ENCODE results near the gene TRIM44.
A peak's percentile ranks its signal among the peaks of the same experiment; 100 is the strongest.

Gene TRIM44

GRCh38 chr11:35747668-35748067 lies 85.1 kb downstream of the TRIM44 start:
- H3K4me3 ChIP-seq (ENCODE audit: low read length), result no peak overlapping the region
- H3K4ac ChIP-seq (ENCODE audit: low read depth, low read length), result no peak overlapping the region
- H3K9ac ChIP-seq (ENCODE audit: low read length), result no peak overlapping the region
- no CpG with 5 or more reads among the region's 4 CpGs for WGBS (ENCODE audit: extremely low coverage, insufficient coverage, low lambda C conversion rate)
- no peak overlapping the region for H3K56ac ChIP-seq (ENCODE audit: low read length)
- H3K79me1 ChIP-seq (ENCODE audit: low read length), result no peaks in the 10 kb centered on the region
- DNase-seq, result no peak
- H2BK120ac ChIP-seq (ENCODE audit: low read depth, low read length), result no peak overlapping the region
- no peak overlapping the region for H2AK5ac ChIP-seq (ENCODE audit: low read length)
- no peak overlapping the region for H3K4me2 ChIP-seq (ENCODE audit: low read length)
- no peak overlapping the region for H4K8ac ChIP-seq (ENCODE audit: low read depth, low read length)
- H3K36me3 ChIP-seq (ENCODE audit: control insufficient read depth, insufficient read depth, low read length), result no peaks in the 10 kb centered on the region
- no peak overlapping the region for H3K27ac ChIP-seq (ENCODE audit: low read depth, low read length)
- no peak overlapping the region for H2BK5ac ChIP-seq (ENCODE audit: low read length)
- H2BK15ac ChIP-seq (replicated peaks; ENCODE audit: low read depth), result no peak overlapping the region
- H3K27me3 ChIP-seq (ENCODE audit: insufficient read depth, low read length, poor library complexity), result no peaks in the 10 kb centered on the region
- no peak overlapping the region for H3K18ac ChIP-seq (ENCODE audit: low read length)
- no peak overlapping the region for H3K23ac ChIP-seq (ENCODE audit: low read length)
- no peaks in the 10 kb centered on the region for H3K79me2 ChIP-seq (ENCODE audit: control insufficient read depth, insufficient read depth, low read length)
- no peak overlapping the region for H4K5ac ChIP-seq (ENCODE audit: low read length)
- H3K4me1 ChIP-seq (ENCODE audit: control insufficient read depth, low read depth, low read length), result peaks cover 5% of the 10 kb centered on the region

- H4K5ac ChIP-seq (ENCODE audit: low read length), result no peak overlapping the region
- DNase-seq, result no peak
- no peak overlapping the region for H3K27ac ChIP-seq (ENCODE audit: low read depth, low read length)
- no peak overlapping the region for H2AK5ac ChIP-seq (ENCODE audit: low read length)
- H3K9ac ChIP-seq (ENCODE audit: low read length), result no peak overlapping the region
- no peaks in the 10 kb centered on the region for H3K36me3 ChIP-seq (ENCODE audit: control insufficient read depth, insufficient read depth, low read length)
- H3K56ac ChIP-seq (ENCODE audit: low read length), result no peak overlapping the region
- no peak overlapping the region for H3K4me3 ChIP-seq (ENCODE audit: low read length)
- H3K4me1 ChIP-seq (ENCODE audit: control insufficient read depth, low read depth, low read length), result peaks cover 5% of the 10 kb centered on the region
- no peak overlapping the region for H4K8ac ChIP-seq (ENCODE audit: low read depth, low read length)
- H3K79me2 ChIP-seq (ENCODE audit: control insufficient read depth, insufficient read depth, low read length), result no peaks in the 10 kb centered on the region
- H3K27me3 ChIP-seq (ENCODE audit: insufficient read depth, low read length, poor library complexity), result no peaks in the 10 kb centered on the region
- H3K18ac ChIP-seq (ENCODE audit: low read length), result no peak overlapping the region
- no peak overlapping the region for H2BK120ac ChIP-seq (ENCODE audit: low read depth, low read length)
- no peak overlapping the region for H3K4me2 ChIP-seq (ENCODE audit: low read length)
- H3K4ac ChIP-seq (ENCODE audit: low read depth, low read length), result no peak overlapping the region
- WGBS (ENCODE audit: extremely low coverage, insufficient coverage, low lambda C conversion rate), result no CpG with 5 or more reads among the region's 1 CpG
- H2BK15ac ChIP-seq (replicated peaks; ENCODE audit: low read depth), result no peak overlapping the region
- H3K79me1 ChIP-seq (ENCODE audit: low read length), result no peaks in the 10 kb centered on the region
- no peak overlapping the region for H2BK5ac ChIP-seq (ENCODE audit: low read length)
- no peak overlapping the region for H3K23ac ChIP-seq (ENCODE audit: low read length)
These were observed 86.1 kb downstream of the TRIM44 start for GRCh38 chr11:35748644-35749043.

GRCh38 chr11:35750315-35750714 lies 87.7 kb downstream of the TRIM44 start:
- no peak overlapping the region for H3K4me2 ChIP-seq (ENCODE audit: low read length)
- WGBS (ENCODE audit: extremely low coverage, insufficient coverage, low lambda C conversion rate), result no CpG with 5 or more reads among the region's 2 CpGs
- H3K4me3 ChIP-seq (ENCODE audit: low read length), result no peak overlapping the region
- H3K56ac ChIP-seq (ENCODE audit: low read length), result no peak overlapping the region
- H4K5ac ChIP-seq (ENCODE audit: low read length), result no peak overlapping the region
- DNase-seq, result no peak
- H2AK5ac ChIP-seq (ENCODE audit: low read length), result no peak overlapping the region
- no peak overlapping the region for H3K23ac ChIP-seq (ENCODE audit: low read length)
- H3K36me3 ChIP-seq (ENCODE audit: control insufficient read depth, insufficient read depth, low read length), result no peaks in the 10 kb centered on the region
- H3K9ac ChIP-seq (ENCODE audit: low read length), result no peak overlapping the region
- H3K4ac ChIP-seq (ENCODE audit: low read depth, low read length), result no peak overlapping the region
- no peak overlapping the region for H2BK5ac ChIP-seq (ENCODE audit: low read length)
- no peaks in the 10 kb centered on the region for H3K27me3 ChIP-seq (ENCODE audit: insufficient read depth, low read length, poor library complexity)
- H4K8ac ChIP-seq (ENCODE audit: low read depth, low read length), result no peak overlapping the region
- H3K4me1 ChIP-seq (ENCODE audit: control insufficient read depth, low read depth, low read length), result peaks cover 5% of the 10 kb centered on the region
- H3K18ac ChIP-seq (ENCODE audit: low read length), result no peak overlapping the region
- no peaks in the 10 kb centered on the region for H3K79me1 ChIP-seq (ENCODE audit: low read length)
- no peak overlapping the region for H2BK15ac ChIP-seq (replicated peaks; ENCODE audit: low read depth)
- H2BK120ac ChIP-seq (ENCODE audit: low read depth, low read length), result no peak overlapping the region
- H3K27ac ChIP-seq (ENCODE audit: low read depth, low read length), result no peak overlapping the region
- no peaks in the 10 kb centered on the region for H3K79me2 ChIP-seq (ENCODE audit: control insufficient read depth, insufficient read depth, low read length)

GRCh38 chr11:35750981-35751663 lies 88.5 kb downstream of the TRIM44 start:
- no peak overlapping the region for H3K4me2 ChIP-seq (ENCODE audit: low read length)
- H3K79me1 ChIP-seq (ENCODE audit: low read length), result no peaks in the 10 kb centered on the region
- H3K27ac ChIP-seq (ENCODE audit: low read depth, low read length), result no peak overlapping the region

GRCh38 chr11:35751664-35752061 lies 89.1 kb downstream of the TRIM44 start:
- no CpG with 5 or more reads among the region's 1 CpG for WGBS (ENCODE audit: extremely low coverage, insufficient coverage, low lambda C conversion rate)
- no peak overlapping the region for H4K5ac ChIP-seq (ENCODE audit: low read length)
- no peak for DNase-seq
- H3K23ac ChIP-seq (ENCODE audit: low read length), result no peak overlapping the region
- H3K4me3 ChIP-seq (ENCODE audit: low read length), result no peak overlapping the region
- H2BK15ac ChIP-seq (replicated peaks; ENCODE audit: low read depth), result no peak overlapping the region
- H3K4me1 ChIP-seq (ENCODE audit: control insufficient read depth, low read depth, low read length), result peaks cover 5% of the 10 kb centered on the region
- no peak overlapping the region for H3K18ac ChIP-seq (ENCODE audit: low read length)
- no peak overlapping the region for H3K4ac ChIP-seq (ENCODE audit: low read depth, low read length)
- no peak overlapping the region for H2BK120ac ChIP-seq (ENCODE audit: low read depth, low read length)
- H3K4me2 ChIP-seq (ENCODE audit: low read length), result no peak overlapping the region
- H3K9ac ChIP-seq (ENCODE audit: low read length), result no peak overlapping the region
- H2BK5ac ChIP-seq (ENCODE audit: low read length), result no peak overlapping the region
- no peaks in the 10 kb centered on the region for H3K79me2 ChIP-seq (ENCODE audit: control insufficient read depth, insufficient read depth, low read length)
- no peaks in the 10 kb centered on the region for H3K79me1 ChIP-seq (ENCODE audit: low read length)
- H3K27me3 ChIP-seq (ENCODE audit: insufficient read depth, low read length, poor library complexity), result no peaks in the 10 kb centered on the region
- H3K27ac ChIP-seq (ENCODE audit: low read depth, low read length), result no peak overlapping the region
- H2AK5ac ChIP-seq (ENCODE audit: low read length), result no peak overlapping the region
- H3K56ac ChIP-seq (ENCODE audit: low read length), result no peak overlapping the region
- H4K8ac ChIP-seq (ENCODE audit: low read depth, low read length), result no peak overlapping the region
- H3K36me3 ChIP-seq (ENCODE audit: control insufficient read depth, insufficient read depth, low read length), result no peaks in the 10 kb centered on the region

More at GRCh38 chr11:35750981-35751663, 88.5 kb downstream of the TRIM44 start:
- no peak overlapping the region for H4K8ac ChIP-seq (ENCODE audit: low read depth, low read length)
- H3K4ac ChIP-seq (ENCODE audit: low read depth, low read length), result no peak overlapping the region
- H3K79me2 ChIP-seq (ENCODE audit: control insufficient read depth, insufficient read depth, low read length), result no peaks in the 10 kb centered on the region
- no CpG with 5 or more reads among the region's 4 CpGs for WGBS (ENCODE audit: extremely low coverage, insufficient coverage, low lambda C conversion rate)
- no peak overlapping the region for H2BK120ac ChIP-seq (ENCODE audit: low read depth, low read length)
- H3K56ac ChIP-seq (ENCODE audit: low read length), result no peak overlapping the region
- no peaks in the 10 kb centered on the region for H3K36me3 ChIP-seq (ENCODE audit: control insufficient read depth, insufficient read depth, low read length)
- no peak overlapping the region for H3K23ac ChIP-seq (ENCODE audit: low read length)
- H2AK5ac ChIP-seq (ENCODE audit: low read length), result no peak overlapping the region
- no peak overlapping the region for H3K9ac ChIP-seq (ENCODE audit: low read length)
- DNase-seq, result no peak
- H3K18ac ChIP-seq (ENCODE audit: low read length), result no peak overlapping the region
- H3K27me3 ChIP-seq (ENCODE audit: insufficient read depth, low read length, poor library complexity), result no peaks in the 10 kb centered on the region
- H3K4me1 ChIP-seq (ENCODE audit: control insufficient read depth, low read depth, low read length), result peaks cover 5% of the 10 kb centered on the region
- no peak overlapping the region for H3K4me3 ChIP-seq (ENCODE audit: low read length)
- no peak overlapping the region for H2BK15ac ChIP-seq (replicated peaks; ENCODE audit: low read depth)
- H2BK5ac ChIP-seq (ENCODE audit: low read length), result no peak overlapping the region
- H4K5ac ChIP-seq (ENCODE audit: low read length), result no peak overlapping the region

- H3K56ac ChIP-seq (ENCODE audit: low read length), result no peak overlapping the region
- H3K4me3 ChIP-seq (ENCODE audit: low read length), result no peak overlapping the region
- no peak overlapping the region for H2BK15ac ChIP-seq (replicated peaks; ENCODE audit: low read depth)
- WGBS (ENCODE audit: extremely low coverage, insufficient coverage, low lambda C conversion rate), result no CpG with 5 or more reads among the region's 3 CpGs
- no peak overlapping the region for H2BK5ac ChIP-seq (ENCODE audit: low read length)
- H4K5ac ChIP-seq (ENCODE audit: low read length), result no peak overlapping the region
- no peak overlapping the region for H2AK5ac ChIP-seq (ENCODE audit: low read length)
- H3K9ac ChIP-seq (ENCODE audit: low read length), result no peak overlapping the region
- no peak overlapping the region for H3K27ac ChIP-seq (ENCODE audit: low read depth, low read length)
- H3K4ac ChIP-seq (ENCODE audit: low read depth, low read length), result no peak overlapping the region
- peak; percentile 49 for DNase-seq
- no peak overlapping the region for H4K8ac ChIP-seq (ENCODE audit: low read depth, low read length)
- H3K79me1 ChIP-seq (ENCODE audit: low read length), result no peaks in the 10 kb centered on the region
- no peak overlapping the region for H3K23ac ChIP-seq (ENCODE audit: low read length)
- no peaks in the 10 kb centered on the region for H3K79me2 ChIP-seq (ENCODE audit: control insufficient read depth, insufficient read depth, low read length)
- no peak overlapping the region for H3K18ac ChIP-seq (ENCODE audit: low read length)
- peaks cover 5% of the 10 kb centered on the region for H3K4me1 ChIP-seq (ENCODE audit: control insufficient read depth, low read depth, low read length)
- no peaks in the 10 kb centered on the region for H3K27me3 ChIP-seq (ENCODE audit: insufficient read depth, low read length, poor library complexity)
- no peak overlapping the region for H3K4me2 ChIP-seq (ENCODE audit: low read length)
- H2BK120ac ChIP-seq (ENCODE audit: low read depth, low read length), result no peak overlapping the region
- no peaks in the 10 kb centered on the region for H3K36me3 ChIP-seq (ENCODE audit: control insufficient read depth, insufficient read depth, low read length)
These were observed 89.5 kb downstream of the TRIM44 start for GRCh38 chr11:35752115-35752514.
